ENCODE data around the gene WDR7. TPM values are rescaled to one million over a fixed set of nuclear protein-coding genes. Genes with fewer than 3 reads are reported as not detected.

Gene WDR7
- total and polyA plus RNA-seq, 2 of the 4 experiments (the other 2 are of a cell fraction): 3.7 to 23.3 TPM

DNA sequence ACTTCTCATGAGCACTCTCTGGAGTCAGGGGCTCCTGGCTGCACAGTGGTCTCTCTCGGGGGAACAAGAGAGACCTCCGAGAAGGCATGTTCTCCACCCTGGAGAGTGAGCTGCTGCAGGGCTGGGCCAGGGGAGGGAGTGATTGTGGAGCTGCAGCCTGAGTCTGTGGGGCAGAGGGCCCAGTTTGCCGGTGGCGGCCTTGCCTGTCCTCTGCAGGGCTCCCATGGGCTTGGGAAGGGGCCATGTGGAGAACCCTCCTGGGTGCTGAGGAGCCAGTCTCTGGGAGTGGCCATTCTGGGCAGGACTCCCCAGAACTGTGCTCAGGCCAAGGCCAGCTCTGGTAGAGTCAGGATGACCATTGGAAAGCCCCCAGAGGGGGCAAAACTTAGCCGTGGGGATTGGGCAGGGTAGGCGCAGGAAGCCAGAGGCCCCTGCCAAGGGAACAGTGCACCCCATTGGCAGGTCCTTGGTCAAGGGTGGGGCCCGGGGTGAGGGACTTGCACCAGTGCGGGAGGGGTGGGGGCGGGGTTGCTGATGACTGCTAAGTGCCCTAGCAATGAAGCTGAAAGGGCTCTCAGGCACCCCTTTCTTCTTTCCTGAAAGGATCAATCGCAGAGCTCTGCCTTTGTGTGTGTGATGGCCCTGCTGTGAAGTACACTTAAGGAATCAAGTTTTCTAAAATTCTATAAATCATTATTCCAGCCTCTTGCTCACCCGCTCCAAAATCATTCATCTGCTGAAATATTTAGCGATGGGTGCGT, 426.0 kb downstream of the WDR7 start:
- WGBS, 2 experiments (ENCODE audit: extremely low coverage in 2 of 2, insufficient read length in 1 of 2): 73% methylated on average over 2 of the region's 13 CpGs; no CpG with 5 or more reads in 1 of the 2 experiments
- POLR2A ChIA-PET (ENCODE audit: unreplicated experiment): no interaction called here
- BruUV-seq (replicated peaks): no TSS peak

More for the DNA sequence above, 426.0 kb downstream of the WDR7 start:
- intact Hi-C loops (cut with micrococcal nuclease): no loop called here
- Histone ChIP-seq H3K4me3 (ENCODE audit: insufficient read depth, low read depth, low read length) (no peak overlapping the region), H2BK20ac (ENCODE audit: low read depth, low read length) (no peak overlapping the region), H4K8ac (ENCODE audit: low read depth in 2 of 2, low read length in 2 of 2) (no peak overlapping the region), H3K18ac (ENCODE audit: low read depth, low read length) (no peak overlapping the region), H2AK5ac (ENCODE audit: low read depth, low read length) (no peak overlapping the region), H3K4me1 (ENCODE audit: control insufficient read depth, insufficient read depth, low read length) (no peaks in the 10 kb centered on the region), H3K27me3 (ENCODE audit: control insufficient read depth, insufficient read depth, low read length) (peaks cover 6% of the 10 kb centered on the region; the same call in 1 of the 2 replicates), H2AFZ (replicated peaks; ENCODE audit: low read length, poor library complexity) (no peak overlapping the region), H2BK120ac (ENCODE audit: low read depth, low read length) (no peak overlapping the region), H3K56ac (ENCODE audit: extremely low read depth, insufficient read depth, low read length) (no peak overlapping the region), H2BK5ac (ENCODE audit: low read depth, low read length, poor library complexity, severe bottlenecking) (no peak overlapping the region), H3K9ac (ENCODE audit: low read depth, low read length) (no peak overlapping the region), H3K4me2 (ENCODE audit: low read depth, low read length) (no peak overlapping the region), H3K27ac (ENCODE audit: insufficient read depth, low read length) (no peak overlapping the region), H3K36me3 (ENCODE audit: control insufficient read depth, insufficient read depth, low read length) (no peaks in the 10 kb centered on the region), H3K9me1 (ENCODE audit: insufficient read depth, low read length) (no peaks in the 10 kb centered on the region), H4K20me1 (ENCODE audit: insufficient read depth, low read length) (no peaks in the 10 kb centered on the region), H3K14ac (replicated peaks; ENCODE audit: low read depth, low read length) (no peak overlapping the region), H3K79me1 (ENCODE audit: low read depth in 1 of 2, low read length in 2 of 2) (no peaks in the 10 kb centered on the region), H4K5ac (ENCODE audit: low read depth, low read length) (no peak overlapping the region), H3K23ac (ENCODE audit: low read depth, low read length) (no peak overlapping the region), H3K4ac (ENCODE audit: low read depth, low read length) (no peak overlapping the region), H4K91ac (ENCODE audit: insufficient read depth, low read depth, low read length) (no peak overlapping the region), H2AK9ac (replicated peaks; ENCODE audit: low read depth, low read length, poor library complexity) (no peak overlapping the region), H3K9me3 (ENCODE audit: control insufficient read depth, insufficient read depth, low read length) (no peaks in the 10 kb centered on the region), H2BK15ac (ENCODE audit: low read depth, low read length) (no peak overlapping the region)
- DNase-seq (no peak), ATAC-seq (ENCODE audit: low read depth) (no peak)
- TF ChIP-seq SMC3 (IDR thresholded peaks at IDR 0.05; ENCODE audit: low read depth, low read length) (no peak), MAZ (IDR thresholded peaks at IDR 0.05; ENCODE audit: borderline replicate concordance, low read depth, low read length) (no peak), FOS (IDR thresholded peaks at IDR 0.05; ENCODE audit: low read depth, low read length) (no peak), MXI1 (IDR thresholded peaks at IDR 0.05; ENCODE audit: borderline replicate concordance, low read depth, low read length) (no peak), RFX5 (IDR thresholded peaks at IDR 0.05; ENCODE audit: low read depth, low read length) (no peak), CEBPB (IDR thresholded peaks at IDR 0.05; ENCODE audit: low read depth, low read length) (no peak)
- TF ChIP-seq, protein P1, sequence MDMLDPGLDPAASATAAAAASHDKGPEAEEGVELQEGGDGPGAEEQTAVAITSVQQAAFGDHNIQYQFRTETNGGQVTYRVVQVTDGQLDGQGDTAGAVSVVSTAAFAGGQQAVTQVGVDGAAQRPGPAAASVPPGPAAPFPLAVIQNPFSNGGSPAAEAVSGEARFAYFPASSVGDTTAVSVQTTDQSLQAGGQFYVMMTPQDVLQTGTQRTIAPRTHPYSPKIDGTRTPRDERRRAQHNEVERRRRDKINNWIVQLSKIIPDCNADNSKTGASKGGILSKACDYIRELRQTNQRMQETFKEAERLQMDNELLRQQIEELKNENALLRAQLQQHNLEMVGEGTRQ (IDR thresholded peaks at IDR 0.05; ENCODE audit: low read depth, low read length): no peak
- CTCF ChIA-PET: no interaction called here
- in situ Hi-C loops (cut with MboI; ENCODE audit: low sequenced_read_pairs): no loop called here
- dilution Hi-C loops (cut with HindIII; ENCODE audit: low sequenced_read_pairs, unreplicated experiment): no loop called here
